ENCODE data around the gene PSAPL1. TPM values are rescaled to one million over a fixed set of nuclear protein-coding genes. Genes with fewer than 3 reads are reported as not detected.

Gene PSAPL1
- total RNA-seq, 1 experiment from 2014 or later: 0.05 TPM

DNA sequence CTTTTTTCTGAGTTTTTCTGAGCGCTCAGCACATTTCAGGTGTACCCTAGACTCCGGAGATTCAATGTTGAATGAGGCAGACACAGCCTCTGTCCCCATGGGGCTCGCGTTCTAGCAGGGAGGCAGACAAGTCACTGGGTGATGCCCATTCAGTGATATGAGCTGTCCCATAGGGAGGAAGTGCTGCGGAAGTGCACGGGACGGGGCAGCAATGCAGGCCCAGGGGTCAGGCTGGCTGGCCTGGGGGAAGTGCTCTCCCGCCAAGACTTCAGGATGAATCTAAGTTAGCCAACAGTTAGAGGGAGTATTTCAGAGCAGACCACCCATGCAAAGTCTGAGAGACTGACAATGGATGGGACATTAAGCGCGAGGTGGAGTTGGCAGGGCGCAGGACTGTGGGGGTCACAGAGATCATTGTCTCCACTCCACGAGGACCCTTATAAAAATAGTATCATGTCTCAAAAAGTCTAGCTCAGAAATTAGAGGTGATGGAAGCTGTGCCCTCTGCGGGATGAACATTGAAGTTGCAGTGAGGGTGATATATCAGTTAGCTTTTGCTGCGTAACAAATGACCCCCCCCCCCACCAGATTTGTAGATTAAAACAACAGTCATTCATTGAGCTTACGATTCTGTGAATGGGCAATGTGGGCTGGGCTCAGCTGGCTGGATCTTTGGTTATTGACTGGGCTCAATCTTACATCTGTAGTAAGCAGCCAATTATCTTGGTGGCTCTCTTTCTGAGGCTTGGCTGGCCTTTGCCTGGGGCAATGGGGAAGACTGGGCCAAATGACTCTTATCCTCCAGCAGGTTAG is 16.4 kb downstream of the PSAPL1 start:
- Histone ChIP-seq H3K27me3 (ENCODE audit: insufficient read depth, low read length) (no peaks in the 10 kb centered on the region), H3K4me3 (replicated peaks in 1 of 2; ENCODE audit: low read depth in 1 of 2, low read length in 2 of 2) (no peak overlapping the region), H3K36me3 (ENCODE audit: control insufficient read depth in 1 of 2, insufficient read depth in 2 of 2, low read length in 2 of 2) (no peaks in the 10 kb centered on the region), H3K9ac (ENCODE audit: low read length) (no peak overlapping the region), H3K4me2 (ENCODE audit: low read length) (no peak overlapping the region), H3K27ac (ENCODE audit: low read depth, low read length) (no peak overlapping the region), H2AFZ (ENCODE audit: low read depth, low read length, poor library complexity, severe bottlenecking) (no peak overlapping the region), H3K4me1 (ENCODE audit: control insufficient read depth in 1 of 2, insufficient read depth in 2 of 2, low read length in 2 of 2) (no peaks in the 10 kb centered on the region), H4K20me1 (ENCODE audit: insufficient read depth) (no peaks in the 10 kb centered on the region), H3K79me2 (ENCODE audit: insufficient read depth, low read length) (no peaks in the 10 kb centered on the region), H3K9me3 (ENCODE audit: control insufficient read depth in 1 of 2, insufficient read depth in 1 of 2, low read depth in 1 of 2, low read length in 2 of 2) (no peaks in the 10 kb centered on the region; a peak in 1 of 4 replicates), H3K9me2 (ENCODE audit: insufficient read depth) (no peaks in the 10 kb centered on the region)
- no peak for TF ChIP-seq POLR2A (IDR thresholded peaks at IDR 0.05; ENCODE audit: borderline replicate concordance, extremely low read depth, insufficient read depth, insufficient read length)
- TF ChIP-seq SRF (IDR thresholded peaks at IDR 0.05; ENCODE audit: low read depth): no peak
- TF ChIP-seq ZFX (IDR thresholded peaks at IDR 0.05): no peak
- no peak for TF ChIP-seq TCF7L2 (IDR thresholded peaks at IDR 0.05; ENCODE audit: borderline replicate concordance, extremely low read depth, insufficient read depth, insufficient read length)
- TF ChIP-seq JUND (IDR thresholded peaks at IDR 0.05): no peak
- TF ChIP-seq YY1 (IDR thresholded peaks at IDR 0.05; ENCODE audit: extremely low read depth, insufficient replicate concordance, low read depth, low read length): no peak
- TF ChIP-seq, protein P1, sequence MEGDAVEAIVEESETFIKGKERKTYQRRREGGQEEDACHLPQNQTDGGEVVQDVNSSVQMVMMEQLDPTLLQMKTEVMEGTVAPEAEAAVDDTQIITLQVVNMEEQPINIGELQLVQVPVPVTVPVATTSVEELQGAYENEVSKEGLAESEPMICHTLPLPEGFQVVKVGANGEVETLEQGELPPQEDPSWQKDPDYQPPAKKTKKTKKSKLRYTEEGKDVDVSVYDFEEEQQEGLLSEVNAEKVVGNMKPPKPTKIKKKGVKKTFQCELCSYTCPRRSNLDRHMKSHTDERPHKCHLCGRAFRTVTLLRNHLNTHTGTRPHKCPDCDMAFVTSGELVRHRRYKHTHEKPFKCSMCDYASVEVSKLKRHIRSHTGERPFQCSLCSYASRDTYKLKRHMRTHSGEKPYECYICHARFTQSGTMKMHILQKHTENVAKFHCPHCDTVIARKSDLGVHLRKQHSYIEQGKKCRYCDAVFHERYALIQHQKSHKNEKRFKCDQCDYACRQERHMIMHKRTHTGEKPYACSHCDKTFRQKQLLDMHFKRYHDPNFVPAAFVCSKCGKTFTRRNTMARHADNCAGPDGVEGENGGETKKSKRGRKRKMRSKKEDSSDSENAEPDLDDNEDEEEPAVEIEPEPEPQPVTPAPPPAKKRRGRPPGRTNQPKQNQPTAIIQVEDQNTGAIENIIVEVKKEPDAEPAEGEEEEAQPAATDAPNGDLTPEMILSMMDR (IDR thresholded peaks at IDR 0.05 in 2 of 3, conservative IDR thresholded peaks at IDR 0.05 in 1 of 3; ENCODE audit: borderline replicate concordance in 1 of 3, insufficient read depth in 1 of 3, low read depth in 2 of 3, low read length in 2 of 3): no peak
- no peak for TF ChIP-seq POLR2AphosphoS5 (IDR thresholded peaks at IDR 0.05; ENCODE audit: low read depth, low read length)
- TF ChIP-seq EGR1 (IDR thresholded peaks at IDR 0.05; ENCODE audit: low read depth): no peak
- TF ChIP-seq, protein P2, sequence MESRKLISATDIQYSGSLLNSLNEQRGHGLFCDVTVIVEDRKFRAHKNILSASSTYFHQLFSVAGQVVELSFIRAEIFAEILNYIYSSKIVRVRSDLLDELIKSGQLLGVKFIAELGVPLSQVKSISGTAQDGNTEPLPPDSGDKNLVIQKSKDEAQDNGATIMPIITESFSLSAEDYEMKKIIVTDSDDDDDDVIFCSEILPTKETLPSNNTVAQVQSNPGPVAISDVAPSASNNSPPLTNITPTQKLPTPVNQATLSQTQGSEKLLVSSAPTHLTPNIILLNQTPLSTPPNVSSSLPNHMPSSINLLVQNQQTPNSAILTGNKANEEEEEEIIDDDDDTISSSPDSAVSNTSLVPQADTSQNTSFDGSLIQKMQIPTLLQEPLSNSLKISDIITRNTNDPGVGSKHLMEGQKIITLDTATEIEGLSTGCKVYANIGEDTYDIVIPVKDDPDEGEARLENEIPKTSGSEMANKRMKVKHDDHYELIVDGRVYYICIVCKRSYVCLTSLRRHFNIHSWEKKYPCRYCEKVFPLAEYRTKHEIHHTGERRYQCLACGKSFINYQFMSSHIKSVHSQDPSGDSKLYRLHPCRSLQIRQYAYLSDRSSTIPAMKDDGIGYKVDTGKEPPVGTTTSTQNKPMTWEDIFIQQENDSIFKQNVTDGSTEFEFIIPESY (IDR thresholded peaks at IDR 0.05; ENCODE audit: extremely low read depth, insufficient replicate concordance, low read length): no peak
- no peak for TF ChIP-seq ELF1 (IDR thresholded peaks at IDR 0.05; ENCODE audit: borderline replicate concordance, low read depth)
- TF ChIP-seq, protein P3, sequence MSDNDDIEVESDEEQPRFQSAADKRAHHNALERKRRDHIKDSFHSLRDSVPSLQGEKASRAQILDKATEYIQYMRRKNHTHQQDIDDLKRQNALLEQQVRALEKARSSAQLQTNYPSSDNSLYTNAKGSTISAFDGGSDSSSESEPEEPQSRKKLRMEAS (IDR thresholded peaks at IDR 0.05): no peak
- no peak for TF ChIP-seq FOSL1 (IDR thresholded peaks at IDR 0.05; ENCODE audit: low read depth)
- ChIA-PET CTCF (no interaction called here), RAD21 (ENCODE audit: low non-redundant PET in 1 of 2, low total read pairs in 2 of 2, uncharacterized antibody in 2 of 2, unreplicated experiment in 2 of 2) (no interaction called here), POLR2A (no interaction called here)
- intact Hi-C loops (cut with micrococcal nuclease): no loop called here
- DNase-seq (ENCODE audit: low read depth, low spot score) (no peak), ATAC-seq (no peak)
- BruUV-seq (replicated peaks): no TSS peak
